ENCODE data around the gene RBM4. TPM values are rescaled to one million over a fixed set of nuclear protein-coding genes. Genes with fewer than 3 reads are reported as not detected.

RBM4 gene
- total and polyA plus RNA-seq, 2 experiments from 2014 or later: 146 to 147 TPM

GRCh38 chr11:66625752-66626149 lies 12.8 kb upstream of the RBM4 start:
- H3K9me3 Mint-ChIP-seq: no peaks in the 10 kb centered on the region
- Histone ChIP-seq H3K27ac (ENCODE audit: low read depth) (no peak overlapping the region), H3K4me2 (no peak overlapping the region), H3K4me3 (no peak overlapping the region), H2AFZ (no peak overlapping the region), H3K9me2 (ENCODE audit: insufficient read depth) (no peaks in the 10 kb centered on the region), H3K27me3 (ENCODE audit: insufficient read depth) (no peaks in the 10 kb centered on the region), H4K20me1 (replicated peaks; ENCODE audit: insufficient read depth) (peaks cover 79% of the 10 kb centered on the region), H3K4me1 (ENCODE audit: insufficient read depth) (0 out of 2 replicates have a peak, but pooled peaks cover 3% of the 10 kb centered on the region), H3K36me3 (ENCODE audit: insufficient read depth) (peaks cover 53% of the 10 kb centered on the region), H3K79me2 (replicated peaks; ENCODE audit: insufficient read depth) (peaks cover 100% of the 10 kb centered on the region), H3F3A (replicated peaks; ENCODE audit: low read depth) (peaks cover 27% of the 10 kb centered on the region)
- ATAC-seq (no peak), DNase-seq (ENCODE audit: low spot score) (no peak)
- H3K4me1 Mint-ChIP-seq: peaks cover 6% of the 10 kb centered on the region; the same call in 2 of the 3 replicates
- no peak for TF ChIP-seq EZH2phosphoT487 (IDR thresholded peaks at IDR 0.05; ENCODE audit: unreplicated experiment)
- TF ChIP-seq ZNF114 (CRISPR knock-in tag; IDR thresholded peaks at IDR 0.05): no peak
- no peak for TF ChIP-seq CTCF (conservative IDR thresholded peaks at IDR 0.05; ENCODE audit: low read depth in 2 of 2)
- no peak overlapping the region for H3K4me3 Mint-ChIP-seq
- peaks cover 89% of the 10 kb centered on the region for H3K36me3 Mint-ChIP-seq (ENCODE audit: low read depth)
- peaks cover 8% of the 10 kb centered on the region for H3K27me3 Mint-ChIP-seq (ENCODE audit: insufficient read depth, low read depth, poor library complexity)
- no peak overlapping the region for H3K27ac Mint-ChIP-seq

GRCh38 chr11:66626382-66626781 lies 12.1 kb upstream of the RBM4 start:
- Histone ChIP-seq H3K27ac (ENCODE audit: low read depth) (no peak overlapping the region), H3F3A (replicated peaks; ENCODE audit: low read depth) (peaks cover 27% of the 10 kb centered on the region), H3K4me1 (ENCODE audit: insufficient read depth) (no peaks in the 10 kb centered on the region), H4K20me1 (replicated peaks; ENCODE audit: insufficient read depth) (peaks cover 79% of the 10 kb centered on the region), H3K4me2 (no peak overlapping the region), H3K79me2 (replicated peaks; ENCODE audit: insufficient read depth) (peaks cover 100% of the 10 kb centered on the region), H2AFZ (no peak overlapping the region), H3K9me2 (ENCODE audit: insufficient read depth) (no peaks in the 10 kb centered on the region), H3K36me3 (ENCODE audit: insufficient read depth) (peaks cover 53% of the 10 kb centered on the region), H3K27me3 (ENCODE audit: insufficient read depth) (no peaks in the 10 kb centered on the region), H3K4me3 (no peak overlapping the region)
- DNase-seq (ENCODE audit: low spot score) (no peak), ATAC-seq (no peak)
- H3K4me1 Mint-ChIP-seq: peaks cover 3% of the 10 kb centered on the region; the same call in 1 of the 3 replicates
- H3K27ac Mint-ChIP-seq: no peak overlapping the region
- H3K9me3 Mint-ChIP-seq: no peaks in the 10 kb centered on the region
- H3K27me3 Mint-ChIP-seq (ENCODE audit: insufficient read depth, low read depth, poor library complexity): peaks cover 8% of the 10 kb centered on the region
- H3K4me3 Mint-ChIP-seq: no peak overlapping the region; the same call in 2 of the 3 replicates
- peaks cover 86% of the 10 kb centered on the region for H3K36me3 Mint-ChIP-seq (ENCODE audit: low read depth)
- TF ChIP-seq ZNF114 (CRISPR knock-in tag; IDR thresholded peaks at IDR 0.05) (no peak), NANOG (IDR thresholded peaks at IDR 0.05; ENCODE audit: borderline replicate concordance) (no peak), EZH2phosphoT487 (IDR thresholded peaks at IDR 0.05; ENCODE audit: unreplicated experiment) (no peak), EZH2 (IDR thresholded peaks at IDR 0.05; ENCODE audit: low read depth, unreplicated experiment) (no peak), POLR2AphosphoS5 (IDR thresholded peaks at IDR 0.05; ENCODE audit: low read depth) (no peak), REST (IDR thresholded peaks at IDR 0.05; ENCODE audit: unreplicated experiment) (no peak), ZNF462 (CRISPR knock-in tag; IDR thresholded peaks at IDR 0.05) (no peak), ZNF331 (CRISPR knock-in tag; IDR thresholded peaks at IDR 0.05; ENCODE audit: low read depth) (no peak)

All from GM23338 (cell line).